GM18499 (cell line): Measurements from ENCODE around the gene DLX3.

ENCODE experiments used
- ATAC-seq: cut with Tn5 transposase; IDR thresholded peaks from one replicate; pipeline ENCODE4 v1.9.1; 2021; ENCODE audit warnings: moderate number of reproducible peaks; ENCODE audit not compliant: insufficient read depth, unreplicated experiment

Gene DLX3

DNA sequence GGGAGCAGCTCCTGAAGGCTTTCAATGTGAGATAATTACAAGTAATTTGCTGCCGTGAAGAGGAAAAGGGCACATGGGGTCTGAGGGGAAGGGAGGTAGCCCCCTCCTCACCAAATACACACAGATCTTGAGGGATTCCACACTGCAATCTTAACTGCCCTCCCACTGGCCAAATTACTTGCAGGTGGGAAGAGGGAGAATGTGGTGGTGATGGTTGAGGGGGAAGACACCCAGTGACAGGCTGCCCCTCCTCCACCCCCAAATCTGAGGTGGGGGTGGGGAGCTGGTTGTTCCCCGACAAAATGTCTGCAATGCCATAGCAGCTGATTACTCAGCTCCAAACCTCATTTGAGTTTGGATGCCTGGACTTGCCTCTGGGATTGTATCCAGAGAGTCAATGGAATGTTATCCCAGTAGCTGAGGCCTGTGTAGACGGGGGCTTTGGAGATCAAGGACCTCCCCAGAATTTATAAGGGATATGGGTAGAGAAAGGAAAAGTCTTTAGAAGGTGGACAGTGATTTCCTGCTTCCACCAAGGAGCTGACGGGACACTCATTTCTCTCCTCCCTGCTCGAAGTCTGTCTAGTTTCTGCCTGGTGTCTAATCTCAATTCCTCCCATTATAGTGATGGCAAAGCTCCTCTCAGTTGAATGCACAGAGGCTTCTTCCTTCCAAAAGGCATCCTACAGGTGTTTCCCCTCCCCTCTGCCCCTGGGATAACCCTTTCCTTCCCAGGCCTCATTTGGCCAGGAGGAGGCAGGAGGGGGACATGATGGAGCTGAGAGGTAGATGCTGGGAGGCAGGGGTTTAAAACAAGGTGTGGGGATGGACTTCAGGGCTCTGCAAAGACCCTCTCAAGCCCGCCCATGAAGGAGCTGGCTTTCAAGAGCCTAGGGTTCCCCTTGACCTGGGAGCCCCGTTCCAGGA, 17.3 kb downstream of the DLX3 start:
- no peak for ATAC-seq

DNA sequence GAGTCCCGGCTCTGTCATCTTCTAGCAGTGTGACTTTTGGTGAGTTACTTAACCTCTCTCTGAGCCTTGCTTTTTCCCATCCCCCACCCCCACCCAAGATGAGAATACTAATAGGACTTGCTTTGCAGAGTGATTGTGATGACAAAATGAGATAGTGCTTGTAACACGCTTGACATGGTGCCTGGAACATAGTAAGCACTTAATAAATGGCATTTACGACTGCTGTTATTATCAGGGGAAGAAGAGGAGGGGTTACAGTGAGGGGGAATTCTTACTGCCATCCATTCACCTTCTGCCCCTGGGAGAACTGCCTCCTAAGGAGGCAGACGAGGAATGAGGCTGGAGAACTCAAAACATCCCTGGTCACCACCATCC, 18.2 kb downstream of the DLX3 start:
- no peak for ATAC-seq

DNA sequence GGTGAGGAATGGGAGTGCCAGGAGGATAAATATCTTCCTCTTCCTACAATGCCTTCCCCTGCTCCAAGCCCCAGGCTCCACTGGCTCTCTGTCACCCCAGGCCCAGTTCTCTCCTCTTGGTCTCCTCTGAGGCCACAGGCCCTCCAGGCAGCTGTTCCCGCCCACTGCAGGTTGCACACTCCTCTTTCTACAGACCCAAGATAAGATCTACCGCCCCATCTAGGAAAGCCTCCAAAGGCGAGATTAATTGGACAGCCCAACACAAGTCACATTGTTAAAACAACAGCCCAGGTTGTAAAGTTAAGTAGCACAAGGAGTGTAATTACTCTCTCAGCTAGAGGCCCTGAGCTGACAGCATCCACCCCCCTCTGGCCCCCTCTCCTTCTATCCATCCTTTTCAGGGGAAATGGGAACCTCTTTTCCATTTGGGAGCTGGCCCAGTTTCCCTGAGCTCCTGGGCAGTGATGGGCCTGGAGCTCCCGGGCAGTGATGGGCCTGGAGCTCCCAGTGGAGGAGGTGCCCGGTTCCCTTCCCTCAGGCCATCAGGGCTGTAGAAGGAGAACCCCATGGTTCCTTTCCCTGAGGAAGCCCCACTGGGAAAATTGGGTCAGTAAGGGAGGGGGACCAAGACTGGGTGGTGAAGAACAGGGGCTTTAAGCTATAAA, 18.7 kb downstream of the DLX3 start:
- no peak for ATAC-seq

DNA sequence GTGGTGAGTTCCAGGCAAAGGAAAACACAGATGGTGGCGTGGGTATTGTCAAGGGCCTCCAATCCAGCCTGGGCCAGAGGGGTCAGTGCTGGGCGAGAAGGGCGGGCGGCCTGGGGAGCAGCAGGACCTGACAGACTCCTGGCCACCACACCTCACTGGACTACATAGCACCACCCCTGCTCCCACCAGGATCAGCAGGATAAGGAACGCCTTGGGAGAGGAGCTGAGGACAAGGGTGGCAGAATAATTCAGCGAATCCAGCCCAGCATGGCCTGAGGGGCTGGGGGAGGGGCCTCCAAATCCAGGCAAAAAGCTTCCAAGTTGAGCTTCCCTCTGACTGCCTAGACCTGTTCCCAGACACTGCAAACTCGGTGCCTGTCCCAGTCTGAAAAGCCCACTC, 19.5 kb downstream of the DLX3 start:
- ATAC-seq, result no peak

DNA sequence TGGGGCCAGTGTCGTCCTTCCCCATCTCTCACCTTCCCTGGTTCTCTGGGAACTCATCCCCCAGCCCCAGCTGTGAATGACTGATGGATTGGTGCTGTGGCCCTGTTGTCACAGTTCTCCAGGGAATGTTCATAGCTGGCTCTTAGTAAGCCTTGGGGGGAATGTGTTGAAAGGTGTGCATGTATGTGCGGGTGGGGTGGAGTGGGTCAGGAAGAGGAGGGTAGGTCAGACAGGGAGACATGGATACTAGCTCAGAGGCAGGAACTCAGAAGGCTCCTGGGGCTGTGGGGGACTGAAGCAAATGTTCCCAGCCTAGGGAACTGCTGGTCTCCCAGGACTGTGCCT, 21.8 kb downstream of the DLX3 start:
- no peak for ATAC-seq

DNA sequence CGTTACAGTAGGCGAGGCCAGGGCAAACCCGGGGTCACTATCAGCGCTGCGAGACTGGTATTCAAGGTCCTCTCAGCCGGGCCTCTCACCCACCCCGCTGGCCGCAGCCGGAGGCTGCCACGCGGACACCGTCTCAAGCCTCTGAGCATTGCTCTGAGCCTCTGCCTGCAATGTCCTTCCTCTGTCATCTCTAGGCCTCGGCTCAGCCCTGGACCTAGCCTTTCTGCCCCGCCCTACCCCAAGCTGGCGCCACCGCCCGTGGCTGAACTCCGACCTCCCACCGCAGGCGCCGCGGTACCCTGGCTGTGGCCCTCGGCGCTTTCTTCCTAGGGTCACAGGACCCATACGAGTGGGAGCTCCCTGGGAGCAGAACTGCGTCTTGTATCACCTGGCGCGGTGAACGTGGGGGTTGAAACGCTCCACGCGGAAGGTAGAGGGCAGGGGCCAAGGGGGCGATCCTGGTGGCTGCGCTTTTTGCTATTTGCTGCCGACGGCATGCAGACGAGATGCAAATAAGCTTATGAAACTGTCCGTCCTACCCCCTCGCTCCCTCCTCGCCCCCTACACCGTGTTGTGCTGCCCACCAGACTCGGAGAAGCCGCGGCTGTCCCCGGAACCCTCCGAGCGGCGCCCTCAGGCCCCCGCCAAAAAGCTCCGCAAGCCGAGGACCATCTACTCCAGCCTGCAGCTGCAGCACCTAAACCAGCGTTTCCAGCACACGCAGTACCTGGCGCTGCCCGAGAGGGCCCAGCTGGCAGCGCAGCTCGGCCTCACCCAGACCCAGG, 22.3 kb downstream of the DLX3 start:
- ATAC-seq, result no peak

DNA sequence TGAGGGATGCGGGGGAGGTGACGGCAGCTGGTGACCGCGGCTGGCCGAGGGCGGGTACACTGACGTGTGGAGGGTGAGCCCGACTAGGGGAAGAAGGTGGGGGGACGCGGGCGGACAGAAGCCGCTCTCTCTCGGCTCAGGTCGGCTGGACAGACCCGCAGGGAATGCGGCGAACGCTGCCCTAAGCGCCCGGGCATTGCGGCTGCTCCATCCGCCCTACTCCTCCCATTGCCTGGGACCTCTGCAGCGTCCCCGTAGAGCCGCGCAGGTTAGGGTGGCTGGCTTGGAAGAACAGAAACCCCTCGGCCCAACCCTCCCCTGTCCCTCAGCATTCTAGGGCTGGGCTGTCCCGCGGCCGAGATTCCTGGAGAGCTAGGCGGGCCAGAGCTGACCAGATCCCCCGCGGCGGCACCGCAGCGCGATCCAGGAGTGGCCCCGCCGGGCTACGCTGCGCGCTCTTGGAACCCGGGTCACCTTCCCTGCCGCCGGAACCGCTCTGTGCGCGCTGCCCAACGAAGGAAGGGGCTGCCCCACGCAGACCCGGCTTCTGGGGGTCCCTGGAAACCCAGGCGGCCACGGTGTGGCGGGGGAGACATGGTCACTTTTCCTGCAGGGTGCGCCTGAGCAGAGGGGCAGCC, 23.1 kb downstream of the DLX3 start:
- ATAC-seq, result no peak

DNA sequence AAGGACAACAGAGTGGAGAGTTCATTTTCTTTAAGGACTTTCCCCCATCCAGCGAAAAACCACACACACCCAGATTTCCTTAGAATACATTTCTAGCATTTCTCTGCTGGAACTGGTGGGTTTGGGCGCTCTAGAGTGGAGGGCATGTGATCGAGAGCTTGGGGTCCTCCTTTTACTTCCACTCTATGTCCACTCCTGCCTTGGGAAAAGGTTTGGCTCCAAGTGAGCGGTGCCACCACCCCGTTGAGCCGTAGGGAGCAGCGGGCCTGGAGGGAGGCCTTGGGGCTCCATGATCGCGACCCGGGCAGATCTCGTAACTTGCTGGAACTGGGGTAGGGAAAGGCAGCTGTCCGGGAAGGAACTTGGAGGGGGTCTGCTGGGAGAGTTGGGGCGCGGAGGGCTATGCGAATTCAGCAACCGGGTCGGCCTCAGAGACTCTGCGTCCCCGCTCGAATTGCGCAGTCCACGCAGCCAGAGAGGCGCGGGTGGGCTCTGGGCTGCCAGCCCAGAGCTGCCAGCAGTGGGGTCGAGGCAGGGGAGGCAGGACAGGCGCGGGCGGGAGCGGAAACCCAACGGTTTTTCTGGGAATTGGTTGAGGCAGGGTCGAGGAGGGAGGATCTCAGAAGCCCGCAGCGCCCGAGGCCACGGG, 23.7 kb downstream of the DLX3 start:
- no peak for ATAC-seq

DNA sequence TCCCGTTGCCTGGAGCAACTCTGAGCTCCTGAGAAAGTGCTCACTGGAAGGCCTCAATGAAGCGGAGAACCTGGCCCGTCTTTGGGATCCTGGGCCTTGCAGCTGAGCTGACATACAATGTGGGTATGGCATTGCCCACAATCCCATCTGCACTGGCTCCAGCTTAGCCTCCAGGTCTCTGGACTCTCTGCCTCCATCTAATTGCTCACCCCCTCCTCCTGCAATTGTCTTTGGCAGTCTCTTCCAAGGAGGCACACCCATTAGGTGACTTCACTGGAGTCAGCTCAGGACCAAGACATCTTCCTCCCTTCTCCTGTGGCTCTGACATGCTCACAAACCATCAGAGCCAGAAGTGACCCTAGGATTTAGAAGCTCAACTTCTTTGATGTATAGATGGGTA, 24.5 kb downstream of the DLX3 start:
- no peak for ATAC-seq

DNA sequence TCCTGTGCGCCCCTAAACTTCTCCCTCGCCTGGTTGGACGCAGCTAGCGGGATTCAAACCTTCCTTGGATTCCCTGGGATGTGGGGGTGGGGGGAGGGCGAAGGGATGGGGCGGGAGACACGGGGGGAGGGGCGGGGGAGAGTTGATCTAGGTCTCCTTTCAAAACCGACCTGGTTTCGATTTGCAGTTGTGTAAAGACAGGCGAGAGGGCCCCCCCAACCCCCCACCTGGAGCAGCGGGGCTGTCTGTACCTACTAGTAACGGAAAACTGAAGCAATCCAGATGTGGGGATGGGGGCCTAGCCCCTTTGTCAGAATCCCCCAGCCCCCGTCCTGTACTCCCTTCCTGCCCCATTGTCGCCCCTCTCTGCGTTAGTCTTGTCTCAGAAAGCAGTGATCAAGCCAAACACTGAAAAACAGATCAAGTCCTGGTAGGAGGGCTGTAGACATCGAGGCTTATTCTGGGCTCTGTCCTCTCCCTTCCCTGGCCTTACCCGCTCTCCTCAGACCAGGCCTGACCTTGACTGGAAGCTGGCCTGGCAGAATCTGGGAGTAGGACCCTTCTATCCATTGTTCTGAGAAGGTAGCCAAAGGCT, 25.1 kb downstream of the DLX3 start:
- ATAC-seq, result no peak

DNA sequence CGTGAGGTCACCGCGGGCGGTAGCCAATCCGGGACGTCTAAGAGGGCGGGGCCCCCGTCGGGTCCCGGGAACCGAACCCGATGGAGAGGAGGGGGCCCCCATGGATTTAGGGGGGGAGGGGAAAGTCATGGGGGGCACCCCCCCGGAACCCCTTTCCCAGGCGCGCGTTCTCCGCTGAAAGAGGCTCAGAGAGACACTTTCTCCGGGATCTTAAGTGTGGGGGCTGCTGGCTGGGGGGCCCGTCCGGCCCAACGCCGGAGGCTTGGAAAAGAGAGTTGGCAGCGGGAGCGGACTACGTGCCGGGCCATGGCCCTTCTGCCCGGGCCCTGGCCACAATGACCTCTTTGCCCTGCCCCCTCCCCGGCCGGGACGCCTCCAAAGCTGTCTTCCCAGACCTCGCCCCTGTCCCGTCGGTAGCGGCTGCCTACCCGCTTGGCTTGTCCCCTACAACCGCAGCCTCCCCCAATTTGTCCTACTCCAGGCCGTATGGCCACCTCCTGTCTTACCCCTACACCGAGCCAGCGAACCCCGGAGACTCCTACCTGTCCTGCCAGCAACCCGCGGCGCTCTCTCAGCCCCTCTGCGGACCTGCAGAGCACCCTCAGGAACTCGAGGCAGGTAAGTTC, 25.8 kb downstream of the DLX3 start, which contains the start of gene DLX4:
DLX4 (plus strand) TSS at position 57 of the 626 bp plus-strand sequence; CDS start at position 336, 279 bp downstream.
- ATAC-seq, result no peak

DNA sequence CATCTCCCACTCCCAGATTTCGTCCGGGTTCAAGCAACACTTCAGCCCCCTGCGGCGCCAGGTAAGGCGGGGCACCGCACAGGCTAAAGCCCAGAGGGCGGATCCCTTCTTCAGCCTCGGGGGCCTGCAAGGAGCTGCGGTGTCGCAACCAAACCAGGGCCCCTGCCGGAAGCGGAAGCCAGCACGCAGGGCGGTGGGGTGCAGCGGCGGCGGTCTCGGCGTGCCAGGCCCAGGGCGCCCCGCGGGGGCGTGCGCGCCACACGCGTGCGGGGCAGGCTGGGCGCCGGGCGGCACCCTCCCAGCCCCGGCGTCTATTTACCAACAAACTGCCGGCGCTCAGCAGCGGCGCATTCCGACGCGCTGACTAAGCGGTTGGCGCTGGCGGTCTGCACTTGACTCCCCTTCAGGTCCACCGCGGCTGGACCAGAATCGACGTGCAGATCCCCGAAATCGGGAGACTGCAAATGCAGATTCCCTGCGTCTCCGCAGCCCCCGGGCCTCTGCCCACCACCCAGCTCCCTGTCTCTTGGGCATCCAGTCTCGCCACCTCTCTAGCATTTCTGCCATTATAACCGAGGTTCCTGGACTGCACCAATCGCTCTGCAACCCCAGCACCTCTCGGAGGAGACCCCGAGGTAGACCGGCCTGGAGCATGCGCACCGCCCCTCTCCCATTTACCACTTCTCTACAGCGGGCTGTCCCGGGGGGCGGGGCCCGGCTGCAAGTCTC, 26.5 kb downstream of the DLX3 start:
- ATAC-seq, result no peak

DNA sequence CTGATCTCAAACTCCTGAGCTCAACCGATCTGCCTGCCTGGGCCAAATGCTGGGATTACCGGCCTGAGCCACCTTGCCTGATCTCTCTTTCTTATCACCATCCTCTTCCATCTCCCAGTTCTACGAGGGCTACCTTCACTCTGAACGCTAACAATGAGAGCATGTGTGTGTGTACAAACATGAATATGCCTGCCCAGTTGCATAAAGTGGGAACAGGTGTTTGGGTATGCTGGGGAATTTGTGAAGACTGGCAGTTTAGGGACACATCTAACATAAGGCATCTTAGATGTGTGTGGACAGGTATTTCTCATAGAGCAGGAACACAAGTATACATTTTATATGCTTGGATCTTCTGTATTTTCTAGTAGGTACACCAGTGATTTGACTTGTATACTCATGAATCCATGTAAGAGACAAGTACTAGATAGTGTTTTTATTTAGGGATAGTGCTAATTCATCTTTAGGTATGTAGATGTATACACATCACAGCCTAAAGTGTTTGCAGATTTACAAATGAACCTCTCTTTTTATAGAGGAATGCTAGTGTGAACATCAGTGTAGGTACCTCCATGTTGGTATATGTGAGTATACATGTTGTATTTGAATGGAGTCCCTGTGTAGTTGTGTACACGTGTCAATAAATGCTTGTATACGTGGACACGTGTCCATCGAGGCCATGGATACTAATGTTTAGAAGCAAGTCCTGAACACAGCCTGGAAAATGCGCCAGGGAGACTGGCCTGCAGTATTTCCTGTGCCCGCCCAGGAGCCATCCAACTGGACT, 27.2 kb downstream of the DLX3 start:
- no peak for ATAC-seq

DNA sequence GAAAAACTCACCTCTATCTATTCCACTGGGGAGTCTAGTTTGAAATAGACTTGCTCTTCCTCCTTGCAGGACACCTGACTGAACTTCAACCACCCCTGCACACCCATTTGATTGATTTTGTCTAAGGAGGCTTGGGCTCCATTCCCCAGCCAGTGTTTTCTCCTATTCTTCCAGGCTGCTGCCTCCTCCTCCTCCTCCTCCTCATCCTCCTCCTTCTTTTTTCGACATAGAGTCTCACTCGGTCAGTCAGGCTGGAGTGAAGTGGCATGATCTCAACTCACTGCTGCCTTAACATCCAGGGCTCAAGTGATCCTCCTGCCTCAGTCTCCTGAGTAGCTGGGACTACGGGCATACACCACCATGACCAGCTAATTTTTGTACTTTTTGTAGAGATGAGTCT, 27.8 kb downstream of the DLX3 start:
- ATAC-seq, result no peak

DNA sequence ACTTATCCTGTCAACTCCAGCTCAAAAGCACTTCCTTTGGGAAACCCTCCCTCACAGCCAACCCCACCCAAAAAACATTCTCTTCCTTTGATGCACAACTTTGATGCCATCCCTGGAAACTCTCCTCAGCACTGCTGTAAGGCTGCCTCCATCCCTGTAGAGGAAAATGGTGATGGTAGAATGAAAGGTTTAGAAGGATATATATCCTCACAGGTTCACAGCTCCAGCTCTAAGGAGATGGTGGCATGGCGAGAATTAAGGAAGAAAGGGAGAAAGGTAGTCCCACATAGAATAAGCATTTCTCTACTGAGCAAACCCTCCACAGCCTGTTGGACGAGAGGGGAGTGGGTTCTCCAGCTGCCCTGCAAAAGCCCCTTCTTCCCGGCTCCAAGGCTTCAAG, 28.3 kb downstream of the DLX3 start:
- ATAC-seq, result no peak

DNA sequence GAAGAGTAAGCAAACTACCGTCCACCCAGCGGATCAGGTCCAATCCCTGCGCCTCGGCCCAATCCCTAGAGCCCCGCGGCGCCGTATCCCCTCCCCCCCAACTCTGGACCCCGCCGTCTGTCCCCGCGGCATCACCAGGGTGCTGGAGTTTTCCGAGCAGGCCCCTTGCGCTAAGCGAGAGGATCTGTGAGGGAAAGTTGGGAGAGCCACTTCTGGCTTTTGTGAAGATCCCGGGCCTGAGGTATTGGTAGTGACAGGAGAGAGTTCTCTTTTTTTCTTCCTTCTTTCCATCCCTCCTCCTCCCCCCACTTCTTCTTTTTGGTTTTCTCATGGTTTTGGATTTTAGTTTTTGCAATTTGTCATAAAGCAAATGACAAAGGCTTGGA, 29.5 kb downstream of the DLX3 start:
- no peak for ATAC-seq

DNA sequence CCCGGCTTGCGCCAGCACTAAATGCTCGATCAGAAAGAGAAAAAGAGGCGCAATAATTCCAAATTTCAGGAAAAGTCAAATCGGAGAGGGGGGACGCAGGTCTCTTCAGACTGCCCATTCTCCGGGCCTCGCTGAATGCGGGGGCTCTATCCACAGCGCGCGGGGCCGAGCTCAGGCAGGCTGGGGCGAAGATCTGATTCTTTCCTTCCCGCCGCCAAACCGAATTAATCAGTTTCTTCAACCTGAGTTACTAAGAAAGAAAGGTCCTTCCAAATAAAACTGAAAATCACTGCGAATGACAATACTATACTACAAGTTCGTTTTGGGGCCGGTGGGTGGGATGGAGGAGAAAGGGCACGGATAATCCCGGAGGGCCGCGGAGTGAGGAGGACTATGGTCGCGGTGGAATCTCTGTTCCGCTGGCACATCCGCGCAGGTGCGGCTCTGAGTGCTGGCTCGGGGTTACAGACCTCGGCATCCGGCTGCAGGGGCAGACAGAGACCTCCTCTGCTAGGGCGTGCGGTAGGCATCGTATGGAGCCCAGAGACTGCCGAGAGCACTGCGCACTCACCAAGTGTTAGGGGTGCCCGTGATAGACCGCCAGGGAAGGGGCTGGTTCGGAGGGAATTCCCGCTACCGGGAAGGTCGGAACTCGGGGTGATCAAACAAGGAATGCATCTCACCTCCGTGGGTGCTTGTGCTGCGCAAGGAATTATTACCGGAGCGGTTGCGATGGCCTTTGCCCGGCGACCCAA, 30.1 kb downstream of the DLX3 start:
- no peak for ATAC-seq
